Ishikawa (cell line): ENCODE results near the gene TCF7L2.

Experiments
- CEBPB ChIP-seq: IDR thresholded peaks from 2 replicates; pipeline ENCODE4 v1.6.1; 2012
- CREB1 ChIP-seq: IDR thresholded peaks from 2 replicates; pipeline ENCODE4 v1.6.1; 2012; ENCODE audit warnings: low read depth
- EGR1 ChIP-seq: IDR thresholded peaks from 2 replicates; pipeline ENCODE4 v1.6.1; 2012
- EP300 ChIP-seq: IDR thresholded peaks from 2 replicates; pipeline ENCODE4 v1.6.1; 2012; ENCODE audit warnings: borderline replicate concordance
- FOXM1 ChIP-seq: IDR thresholded peaks from 2 replicates; pipeline ENCODE4 v1.6.1; 2012; ENCODE audit warnings: low read depth, borderline replicate concordance
- MAX ChIP-seq: IDR thresholded peaks from 2 replicates; pipeline ENCODE4 v1.6.1; 2012
- NFIC ChIP-seq: IDR thresholded peaks from 2 replicates; pipeline ENCODE4 v1.6.1; 2012
- RAD21 ChIP-seq: IDR thresholded peaks from 2 replicates; pipeline ENCODE4 v1.6.1; 2012; ENCODE audit warnings: low read depth
- REST ChIP-seq: IDR thresholded peaks from 2 replicates; pipeline ENCODE4 v1.6.1; 2012; ENCODE audit warnings: low read depth, mild to moderate bottlenecking
- TAF1 ChIP-seq: IDR thresholded peaks from 2 replicates; pipeline ENCODE4 v1.6.1; 2012; ENCODE audit warnings: low read depth, mild to moderate bottlenecking
- TCF12 ChIP-seq: IDR thresholded peaks from 2 replicates; pipeline ENCODE4 v1.6.1; 2012; ENCODE audit warnings: low read depth
- TEAD4 ChIP-seq: IDR thresholded peaks from 2 replicates; pipeline ENCODE4 v1.6.1; 2012
- USF1 ChIP-seq: IDR thresholded peaks from 2 replicates; pipeline ENCODE4 v1.6.1; 2012
- YY1 ChIP-seq: IDR thresholded peaks from 2 replicates; pipeline ENCODE4 v1.6.1; 2012; ENCODE audit warnings: low read depth
- ZBTB7A ChIP-seq: IDR thresholded peaks from 2 replicates; pipeline ENCODE4 v1.6.1; 2012; ENCODE audit warnings: low read depth

The TCF7L2 gene

GRCh38 chr10:113044016-113044755 is 94.1 kb downstream of the TCF7L2 start:
- TF ChIP-seq TCF12 (no peak), FOXM1 (no peak), MAX (no peak), CEBPB (no peak), EP300 (no peak), REST (no peak), USF1 (no peak), NFIC (no peak), TAF1 (no peak), ZBTB7A (no peak), YY1 (no peak), RAD21 (no peak), EGR1 (no peak), CREB1 (no peak), TEAD4 (no peak)

GRCh38 chr10:113045147-113046055 is 95.4 kb downstream of the TCF7L2 start:
- no peak for TF ChIP-seq USF1
- no peak for TF ChIP-seq MAX
- no peak for TF ChIP-seq YY1
- no peak for TF ChIP-seq FOXM1
- no peak for TF ChIP-seq TAF1
- no peak for TF ChIP-seq NFIC
- no peak for TF ChIP-seq REST
- no peak for TF ChIP-seq TCF12
- no peak for TF ChIP-seq ZBTB7A
- no peak for TF ChIP-seq TEAD4
- no peak for TF ChIP-seq CREB1
- no peak for TF ChIP-seq CEBPB
- no peak for TF ChIP-seq EGR1
- TF ChIP-seq RAD21: no peak
- TF ChIP-seq EP300: no peak

GRCh38 chr10:113047151-113047550 is 97.1 kb downstream of the TCF7L2 start:
- TF ChIP-seq RAD21: no peak
- no peak for TF ChIP-seq NFIC
- no peak for TF ChIP-seq REST

- TF ChIP-seq REST (no peak), EP300 (no peak), EGR1 (no peak), TCF12 (no peak), RAD21 (no peak), CREB1 (no peak), ZBTB7A (no peak), NFIC (no peak), CEBPB (no peak), FOXM1 (no peak)
Observed at GRCh38 chr10:113047605-113047962, 97.5 kb downstream of the TCF7L2 start.
